Thymus (tissue), 11 donors: ENCODE results near the gene CCDC80. TPM values are rescaled to one million over a fixed set of nuclear protein-coding genes. Genes with fewer than 3 reads are reported as not detected.
A peak's percentile ranks its signal among the peaks of the same experiment; 100 is the strongest.

Experiments
- DNase-seq, 9 donors: peaks; one replicate each; pipeline ENCODE4 v3.0.0-alpha.2; 2013; ENCODE audit warnings: low spot score in 9 of 9, low read depth in 6 of 9, missing footprints in 1 of 9
- H3K27ac ChIP-seq, 2 donors: one replicate each; pipeline ENCODE4 v1.5.1; 2013; ENCODE audit warnings: control low read depth in 1 of 2, low read depth in 1 of 2, low read length in 1 of 2, mild to moderate bottlenecking in 1 of 2, moderate library complexity in 1 of 2
- H3K27me3 ChIP-seq, 2 donors: one replicate each; pipeline ENCODE4 v1.5.1; 2013; ENCODE audit warnings: low read length in 1 of 2; ENCODE audit not compliant: control insufficient read depth in 2 of 2, insufficient read depth in 1 of 2
- H3K36me3 ChIP-seq, 2 donors: one replicate each; pipeline ENCODE4 v1.5.1; 2013; ENCODE audit warnings: low read length in 1 of 2, mild to moderate bottlenecking in 1 of 2, moderate library complexity in 1 of 2; ENCODE audit not compliant: control insufficient read depth in 2 of 2, insufficient read depth in 2 of 2
- H3K4me1 ChIP-seq, 2 donors: one replicate each; pipeline ENCODE4 v1.5.1; 2013; ENCODE audit warnings: low read length in 2 of 2; ENCODE audit not compliant: control insufficient read depth in 2 of 2, insufficient read depth in 2 of 2
- H3K4me3 ChIP-seq, 2 donors: one replicate each; pipeline ENCODE4 v1.5.1; 2013; ENCODE audit warnings: low read length in 2 of 2, control low read depth in 1 of 2, mild to moderate bottlenecking in 1 of 2
- H3K9me3 ChIP-seq, 2 donors: one replicate each; pipeline ENCODE4 v1.5.1; 2013; ENCODE audit warnings: low read length in 1 of 2, mild to moderate bottlenecking in 1 of 2; ENCODE audit not compliant: control insufficient read depth in 2 of 2, insufficient read depth in 1 of 2
- WGBS: extraction: QIAGEN DNeasy Blood & Tissue Kit; methylation state at CpG from one replicate; pipeline ENCODE4 v1.1.7; 2013; 5-methylcytosine and 5-hydroxymethylcytosine counted together
- polyA plus RNA-seq: library from polyadenylated mRNA; stranded (reverse); fragments of 200-250 nt; gene quantifications from one replicate; pipeline ENCODE4 v1.2.3, GENCODE V29; 2013
- total RNA-seq: library from RNA; stranded (reverse); fragments of 120-200 nt; gene quantifications from one replicate; pipeline ENCODE4 v1.2.4, GENCODE V29; 2013
- donor health status: healthy.

CCDC80 gene
- total and polyA plus RNA-seq, 2 donors = 10.6 to 13.6 TPM

DNA sequence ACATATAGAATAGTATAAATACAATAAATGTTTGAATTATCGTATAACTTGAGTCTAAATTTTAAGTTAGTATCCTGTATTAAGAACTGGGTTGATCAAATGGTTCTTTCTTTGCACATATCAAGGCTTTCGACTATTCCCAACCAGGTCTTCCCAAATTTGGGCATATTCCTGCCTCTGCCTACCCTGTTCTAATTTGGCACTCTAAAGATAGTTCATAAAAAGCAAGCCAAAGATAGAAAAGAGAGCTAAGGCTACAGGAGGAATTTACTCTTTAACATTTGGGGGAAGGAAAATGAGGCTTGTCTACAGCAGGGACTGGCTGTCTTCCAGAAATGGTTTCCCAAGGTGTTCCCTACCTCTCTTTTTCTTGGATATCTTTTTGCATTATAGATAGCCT is 43.0 kb downstream of the CCDC80 start:
- peaks cover 5 to 14% of the 10 kb centered on the region in 2 donors for H3K36me3 ChIP-seq
- H3K4me3 ChIP-seq = no peak overlapping the region
- WGBS = 98% methylated on average over 2 of the region's 2 CpGs
- DNase-seq = no peak
- no peaks in the 10 kb centered on the region for H3K9me3 ChIP-seq
- no peaks in the 10 kb centered on the region for H3K4me1 ChIP-seq
- no peak overlapping the region for H3K27ac ChIP-seq
- no peaks in the 10 kb centered on the region for H3K27me3 ChIP-seq

DNA sequence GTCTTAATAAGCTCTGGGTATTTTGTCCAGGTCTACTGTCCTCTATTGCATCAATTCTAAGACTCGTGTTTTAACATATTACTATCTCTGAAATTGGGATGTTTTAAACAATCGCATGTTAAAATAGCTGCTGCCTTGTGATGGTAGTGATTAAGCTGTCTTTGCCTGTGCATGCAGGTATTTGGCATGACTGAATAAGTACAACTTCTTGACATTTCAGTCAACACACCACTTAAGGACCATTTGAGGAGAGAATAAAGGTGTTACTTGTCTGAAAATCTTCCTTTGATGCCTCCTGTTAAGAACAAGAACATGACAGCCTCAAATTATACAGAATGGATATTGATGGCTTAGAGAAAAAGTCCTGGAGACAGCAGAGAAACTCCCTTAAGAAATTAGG is 46.1 kb downstream of the CCDC80 start:
- Histone ChIP-seq H3K27me3 (no peaks in the 10 kb centered on the region), H3K4me1 (no peaks in the 10 kb centered on the region), H3K9me3 (no peaks in the 10 kb centered on the region), H3K27ac (no peak overlapping the region), H3K36me3 (peaks cover 5 to 17% of the 10 kb centered on the region in 2 donors), H3K4me3 (no peak overlapping the region)
- WGBS = 95% methylated on average over 2 of the region's 2 CpGs
- no peak for DNase-seq

DNA sequence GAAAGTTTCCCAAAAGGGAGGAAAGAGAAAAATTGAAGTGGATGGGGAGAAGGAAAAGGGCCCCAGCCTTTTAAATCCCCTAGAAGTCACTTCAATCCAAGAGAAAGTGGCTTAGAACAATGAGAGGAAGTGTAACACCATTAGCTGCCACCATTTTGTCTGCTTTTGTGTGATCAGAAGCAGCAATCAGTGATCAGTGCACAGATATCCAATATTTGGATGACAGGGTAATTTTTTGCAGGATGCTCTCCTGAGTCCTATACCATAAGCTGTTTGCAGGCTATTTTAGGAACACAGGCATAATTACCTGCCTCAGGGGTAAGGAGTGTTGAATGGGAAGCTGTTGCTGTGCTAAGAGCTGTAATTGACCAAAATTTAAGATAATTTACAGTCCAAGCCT is 47.7 kb downstream of the CCDC80 start:
- Histone ChIP-seq H3K4me3 (no peak overlapping the region), H3K27ac (no peak overlapping the region), H3K4me1 (no peaks in the 10 kb centered on the region), H3K9me3 (no peaks in the 10 kb centered on the region), H3K36me3 (peaks cover 5 to 20% of the 10 kb centered on the region in 2 donors), H3K27me3 (no peaks in the 10 kb centered on the region)
- no peak for DNase-seq

GRCh38 chr3:112587336-112587735 is 53.6 kb downstream of the CCDC80 start:
- H3K9me3 ChIP-seq = no peaks in the 10 kb centered on the region
- no peak for DNase-seq
- H3K36me3 ChIP-seq = peaks cover 7 to 47% of the 10 kb centered on the region in 2 donors
- WGBS = 99% methylated on average over 1 of the region's 1 CpG
- H3K4me1 ChIP-seq = no peaks in the 10 kb centered on the region
- H3K27me3 ChIP-seq = no peaks in the 10 kb centered on the region
- H3K27ac ChIP-seq = no peak overlapping the region
- H3K4me3 ChIP-seq = no peak overlapping the region

DNA sequence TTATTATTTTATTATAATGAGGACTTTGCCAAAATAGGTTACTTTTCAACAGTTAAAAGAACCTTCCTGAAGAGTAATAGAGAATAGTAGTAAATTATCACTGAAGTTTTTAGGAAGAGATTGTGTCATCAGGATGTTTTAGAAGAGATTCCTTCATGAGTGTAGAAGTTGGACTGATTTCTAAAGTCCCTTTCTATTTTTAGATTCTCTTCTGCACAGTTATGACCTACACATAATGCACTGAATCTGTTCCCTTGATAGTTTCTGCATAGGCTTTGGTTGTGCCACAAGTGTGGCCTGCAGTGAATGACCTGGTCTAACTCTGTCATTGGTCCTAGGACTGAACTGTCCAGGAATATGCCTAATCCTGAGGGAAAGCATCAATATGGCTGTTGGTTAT is 55.2 kb downstream of the CCDC80 start:
- Histone ChIP-seq H3K27ac (no peak overlapping the region), H3K36me3 (peaks cover 11 to 55% of the 10 kb centered on the region in 2 donors), H3K4me3 (no peak overlapping the region), H3K27me3 (no peaks in the 10 kb centered on the region), H3K9me3 (no peaks in the 10 kb centered on the region), H3K4me1 (no peaks in the 10 kb centered on the region)
- no peak for DNase-seq

DNA sequence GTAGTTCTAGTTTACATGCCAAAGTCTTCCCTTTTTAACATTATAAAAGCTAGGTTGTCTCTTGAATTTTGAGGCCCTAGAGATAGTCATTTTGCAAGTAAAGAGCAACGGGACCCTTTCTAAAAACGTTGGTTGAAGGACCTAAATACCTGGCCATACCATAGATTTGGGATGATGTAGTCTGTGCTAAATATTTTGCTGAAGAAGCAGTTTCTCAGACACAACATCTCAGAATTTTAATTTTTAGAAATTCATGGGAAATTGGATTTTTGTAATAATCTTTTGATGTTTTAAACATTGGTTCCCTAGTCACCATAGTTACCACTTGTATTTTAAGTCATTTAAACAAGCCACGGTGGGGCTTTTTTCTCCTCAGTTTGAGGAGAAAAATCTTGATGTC is 57.8 kb downstream of the CCDC80 start:
- H3K36me3 ChIP-seq = peaks cover 16 to 73% of the 10 kb centered on the region in 2 donors
- H3K27me3 ChIP-seq = no peaks in the 10 kb centered on the region
- WGBS = 95% methylated on average over 3 of the region's 3 CpGs
- H3K4me1 ChIP-seq = no peaks in the 10 kb centered on the region
- no peak for DNase-seq
- H3K4me3 ChIP-seq = no peak overlapping the region
- H3K9me3 ChIP-seq = no peaks in the 10 kb centered on the region
- H3K27ac ChIP-seq = no peak overlapping the region

- H3K36me3 ChIP-seq = peaks cover 16 to 68% of the 10 kb centered on the region in 2 donors
- no peaks in the 10 kb centered on the region for H3K27me3 ChIP-seq
- H3K4me1 ChIP-seq = no peaks in the 10 kb centered on the region
- H3K27ac ChIP-seq = no peak overlapping the region
- peak in 7 of 9 donors; percentile 11 to 49 (median 22) for DNase-seq
- no peak overlapping the region for H3K4me3 ChIP-seq
- WGBS = 91% methylated on average over 2 of the region's 2 CpGs
- no peaks in the 10 kb centered on the region for H3K9me3 ChIP-seq
Observed at GRCh38 chr3:112582244-112582874, 58.6 kb downstream of the CCDC80 start.

GRCh38 chr3:112579697-112580096 is 61.2 kb downstream of the CCDC80 start:
- Histone ChIP-seq H3K4me1 (no peaks in the 10 kb centered on the region), H3K36me3 (peaks cover 12 to 49% of the 10 kb centered on the region in 2 donors), H3K27ac (no peak overlapping the region), H3K27me3 (no peaks in the 10 kb centered on the region), H3K9me3 (no peaks in the 10 kb centered on the region), H3K4me3 (no peak overlapping the region)
- no peak for DNase-seq
- WGBS = 96% methylated on average over 3 of the region's 3 CpGs

- peaks cover 12 to 45% of the 10 kb centered on the region in 2 donors for H3K36me3 ChIP-seq
- no peak overlapping the region for H3K4me3 ChIP-seq
- H3K27me3 ChIP-seq = no peaks in the 10 kb centered on the region
- H3K27ac ChIP-seq = no peak overlapping the region
- WGBS = 70% methylated on average over 3 of the region's 3 CpGs
- no peak for DNase-seq
- no peaks in the 10 kb centered on the region for H3K9me3 ChIP-seq
- no peaks in the 10 kb centered on the region for H3K4me1 ChIP-seq
Observed at GRCh38 chr3:112579232-112579631, 61.7 kb downstream of the CCDC80 start.
